ENCODE results near the gene MAP3K15. TPM values are rescaled to one million over a fixed set of nuclear protein-coding genes. Genes with fewer than 3 reads are reported as not detected.

The MAP3K15 gene
- total and polyA plus RNA-seq, 10 of the 15 experiments (the other 5 are each of a cell fraction or from before 2014, with no cell fraction given) = 0.03 to 0.16 TPM; not detected in 8

DNA sequence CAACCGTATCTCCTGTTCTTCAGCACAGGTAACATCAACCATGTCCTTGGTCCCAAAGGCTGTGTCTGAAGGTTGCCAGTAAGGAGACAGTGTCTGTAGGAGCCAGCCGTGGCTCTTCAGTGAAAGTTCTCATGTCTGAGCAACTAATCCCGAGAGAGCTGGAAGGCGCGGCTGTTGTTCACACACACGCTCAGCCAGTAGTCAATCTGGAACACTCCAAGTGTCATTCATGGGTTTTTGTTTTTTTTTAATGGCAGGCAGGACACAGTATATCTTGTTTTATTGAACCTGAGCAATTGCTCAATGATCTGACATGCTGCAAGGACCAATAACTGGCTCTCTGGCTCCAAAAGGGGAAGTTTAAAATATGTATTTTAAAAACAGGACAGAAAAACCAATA is 48.4 kb upstream of the MAP3K15 start (continued):
- TF ChIP-seq NKRF (conservative IDR thresholded peaks at IDR 0.05) (no peak), NR2F1 (conservative IDR thresholded peaks at IDR 0.05) (no peak), IRF4 (IDR thresholded peaks at IDR 0.05; ENCODE audit: low read depth, low read length) (no peak), FOS (IDR thresholded peaks at IDR 0.05; ENCODE audit: borderline replicate concordance, extremely low read depth, insufficient read length) (no peak)
- TF ChIP-seq, protein P1, sequence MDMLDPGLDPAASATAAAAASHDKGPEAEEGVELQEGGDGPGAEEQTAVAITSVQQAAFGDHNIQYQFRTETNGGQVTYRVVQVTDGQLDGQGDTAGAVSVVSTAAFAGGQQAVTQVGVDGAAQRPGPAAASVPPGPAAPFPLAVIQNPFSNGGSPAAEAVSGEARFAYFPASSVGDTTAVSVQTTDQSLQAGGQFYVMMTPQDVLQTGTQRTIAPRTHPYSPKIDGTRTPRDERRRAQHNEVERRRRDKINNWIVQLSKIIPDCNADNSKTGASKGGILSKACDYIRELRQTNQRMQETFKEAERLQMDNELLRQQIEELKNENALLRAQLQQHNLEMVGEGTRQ (IDR thresholded peaks at IDR 0.05; ENCODE audit: borderline replicate concordance, low read depth, low read length) = no peak

DNA sequence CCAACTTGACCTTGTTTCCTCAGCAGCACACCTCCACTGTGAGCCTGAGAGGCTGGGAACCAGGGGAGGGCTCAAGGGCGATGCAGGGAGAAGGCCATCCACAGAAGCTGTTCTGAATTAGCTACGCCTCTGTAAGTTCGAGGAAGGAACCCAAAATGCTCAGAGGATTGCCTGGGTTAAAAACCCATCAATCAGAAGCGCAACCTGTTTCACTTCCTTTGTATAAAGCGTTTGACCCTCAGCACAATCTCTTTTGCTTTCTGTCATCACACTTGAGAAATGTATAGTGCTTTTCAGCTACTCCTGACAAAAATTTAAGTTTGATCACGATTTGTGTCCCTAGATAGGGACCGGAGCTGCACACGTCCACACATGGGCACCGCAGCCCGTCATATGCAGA is 48.0 kb upstream of the MAP3K15 start:
- H3K9ac ChIP-seq (ENCODE audit: control insufficient read depth, insufficient read depth, low read length) = no peak overlapping the region
- H3K4me2 ChIP-seq (ENCODE audit: control insufficient read depth, insufficient read depth) = peak overlapping the region; percentile 7; the same call in 1 of the 2 replicates
- no peaks in the 10 kb centered on the region for H3K27me3 ChIP-seq (replicated peaks in 1 of 2; ENCODE audit: control insufficient read depth in 2 of 2, insufficient read depth in 2 of 2, low read length in 1 of 2)
- H3K27ac ChIP-seq (ENCODE audit: control insufficient read depth, insufficient read depth) = peak overlapping the region; percentile 47
- WGBS (ENCODE audit: insufficient coverage, insufficient replicate concordance, low lambda C conversion rate, missing lambda C conversion rate) = 23% methylated on average over 10 of the region's 10 CpGs
- H3K79me2 ChIP-seq (ENCODE audit: control insufficient read depth, insufficient read depth, low read length) = no peaks in the 10 kb centered on the region
- in situ Hi-C loops (cut with MboI) (no loop called here), intact Hi-C loops (cut with micrococcal nuclease; ENCODE audit: unreplicated experiment) (no loop called here)
- H3K4me1 ChIP-seq (ENCODE audit: control insufficient read depth, insufficient read depth, low read length) = peaks cover 22% of the 10 kb centered on the region
- ChIA-PET POLR2A (no interaction called here), CTCF (interaction anchor here (0.8 kb wide), 1 partner anchor 184 kb away, joined by 3 read pairs; no protein-coding TSS in a partner anchor), SMC1A (ENCODE audit: uncharacterized antibody, unreplicated experiment) (no interaction called here), RAD21 (ENCODE audit: unreplicated experiment) (no interaction called here)
- BruUV-seq (replicated peaks) = no TSS peak
- FAIRE-seq = no peak
- H3K9me3 ChIP-seq (replicated peaks; ENCODE audit: control insufficient read depth, insufficient read depth, low read length) = no peaks in the 10 kb centered on the region
- TF ChIP-seq JUND (IDR thresholded peaks at IDR 0.05; ENCODE audit: low read depth, low read length) = no peak
- no peak for TF ChIP-seq MYB (IDR thresholded peaks at IDR 0.05; ENCODE audit: borderline replicate concordance, low read depth, low read length)
- peak; percentile 34; the same call in 1 of the 2 replicates for TF ChIP-seq NFIC (IDR thresholded peaks at IDR 0.05; ENCODE audit: low read depth, low read length)
- no peak for TF ChIP-seq POU2F2 (IDR thresholded peaks at IDR 0.05; ENCODE audit: borderline replicate concordance, low read depth, low read length)
- TF ChIP-seq JUNB (IDR thresholded peaks at IDR 0.05) = peak; percentile 34; the same call in 1 of the 2 replicates
- TF ChIP-seq PKNOX1 (IDR thresholded peaks at IDR 0.05) = peak; percentile 83
- no peak for TF ChIP-seq CHD2 (IDR thresholded peaks at IDR 0.05; ENCODE audit: borderline replicate concordance, low read depth, low read length)
- peak; percentile 57 for TF ChIP-seq PBX3 (IDR thresholded peaks at IDR 0.05; ENCODE audit: insufficient replicate concordance, low read depth, low read length)
- TF ChIP-seq, protein P1 (IDR thresholded peaks at IDR 0.05; ENCODE audit: borderline replicate concordance, low read depth, low read length) = no peak
- TF ChIP-seq SPI1 (IDR thresholded peaks at IDR 0.05; ENCODE audit: borderline replicate concordance, insufficient read depth, low read depth, low read length) = peak; percentile 65; the same call in 1 of the 2 replicates
- H3K4me3 ChIP-seq = no peak overlapping the region; the same call in 1 of the 2 replicates
- peaks cover 3% of the 10 kb centered on the region in 2 experiments; a peak in 3 of 4 replicates for H3K36me3 ChIP-seq (ENCODE audit: control insufficient read depth in 2 of 2, insufficient read depth in 2 of 2, low read length in 1 of 2)
- no peak overlapping the region for H2AFZ ChIP-seq (ENCODE audit: control insufficient read depth, low read depth, low read length)
- DNase-seq (ENCODE audit: low read depth, low spot score) = peak; percentile 33
- peak; percentile 78 for ATAC-seq
- no peaks in the 10 kb centered on the region; the same call in 1 of the 2 replicates for H4K20me1 ChIP-seq (ENCODE audit: control insufficient read depth, insufficient read depth)
